ENCODE results near the gene IGF1R. TPM values are rescaled to one million over a fixed set of nuclear protein-coding genes. Genes with fewer than 3 reads are reported as not detected.

Gene IGF1R
- total RNA-seq, 1 experiment from 2014 or later: 3.8 TPM

DNA sequence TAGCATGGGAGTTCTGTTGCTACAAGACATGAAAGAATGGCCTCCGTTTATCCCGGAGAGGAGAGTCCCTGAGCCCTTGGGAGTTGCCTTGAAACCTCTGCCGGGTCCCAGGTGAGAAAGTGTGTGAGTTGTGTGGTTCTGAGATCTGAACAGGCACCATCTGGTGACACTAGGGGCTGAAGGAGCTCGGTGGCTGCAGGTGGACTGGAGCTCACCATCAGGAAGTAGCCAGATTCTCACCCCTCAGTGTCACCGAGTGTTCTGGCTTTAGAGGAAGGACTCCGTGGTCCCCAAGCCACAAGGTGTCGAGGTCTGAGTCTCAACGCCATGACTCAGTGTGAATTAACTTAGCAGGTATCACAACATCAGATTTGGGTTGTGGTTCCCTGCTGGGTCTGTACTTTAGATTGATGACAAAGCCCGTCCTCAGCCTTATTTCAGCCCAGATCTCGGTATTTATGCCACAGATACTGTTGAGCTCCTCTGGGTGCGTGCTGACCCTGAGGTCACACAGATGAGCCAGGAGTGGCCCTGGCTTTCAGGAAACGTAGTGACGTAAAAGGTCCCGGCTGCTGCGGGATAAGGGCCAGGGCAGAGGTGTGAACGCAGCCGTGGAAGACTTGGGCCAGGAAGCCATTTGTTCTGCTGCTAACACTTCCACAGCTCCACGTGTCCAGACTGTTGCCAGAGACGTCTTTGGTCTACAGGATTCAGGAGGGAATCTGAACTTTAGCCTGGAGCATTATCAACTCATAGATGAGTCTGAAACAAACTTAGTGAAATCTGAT is 304.9 kb downstream of the IGF1R start:
- no peaks in the 10 kb centered on the region for H3K36me3 ChIP-seq (ENCODE audit: low read depth, low read length)
- peak overlapping the region; percentile 63 for H3K27ac ChIP-seq (ENCODE audit: low read length)
- intact Hi-C loops (cut with micrococcal nuclease): no loop called here
- no TSS peak for BruUV-seq (replicated peaks)
- H3K9ac ChIP-seq (ENCODE audit: low read length): peak overlapping the region; percentile 34
- no peak overlapping the region for H2AFZ ChIP-seq (ENCODE audit: low read length)
- no peaks in the 10 kb centered on the region for H3K79me2 ChIP-seq (ENCODE audit: low read length)
- ChIA-PET CTCF (no interaction called here), POLR2A (ENCODE audit: unreplicated experiment) (no interaction called here)
- no peak for DNase-seq
- H3K9me2 ChIP-seq (replicated peaks; ENCODE audit: low read length): no peaks in the 10 kb centered on the region
- no peaks in the 10 kb centered on the region for H3K27me3 ChIP-seq (ENCODE audit: low read length)
- no peaks in the 10 kb centered on the region for H4K20me1 ChIP-seq (ENCODE audit: low read length)
- H3K9me3 ChIP-seq (ENCODE audit: low read length): no peaks in the 10 kb centered on the region
- H3K4me2 ChIP-seq (ENCODE audit: low read length): peak overlapping the region; percentile 30; the same call in 1 of the 2 replicates
- TF ChIP-seq EZH2 (IDR thresholded peaks at IDR 0.05; ENCODE audit: low read length, unreplicated experiment) (no peak), EZH2phosphoT487 (IDR thresholded peaks at IDR 0.05; ENCODE audit: borderline replicate concordance, low read length) (no peak)
- TF ChIP-seq, protein P1, sequence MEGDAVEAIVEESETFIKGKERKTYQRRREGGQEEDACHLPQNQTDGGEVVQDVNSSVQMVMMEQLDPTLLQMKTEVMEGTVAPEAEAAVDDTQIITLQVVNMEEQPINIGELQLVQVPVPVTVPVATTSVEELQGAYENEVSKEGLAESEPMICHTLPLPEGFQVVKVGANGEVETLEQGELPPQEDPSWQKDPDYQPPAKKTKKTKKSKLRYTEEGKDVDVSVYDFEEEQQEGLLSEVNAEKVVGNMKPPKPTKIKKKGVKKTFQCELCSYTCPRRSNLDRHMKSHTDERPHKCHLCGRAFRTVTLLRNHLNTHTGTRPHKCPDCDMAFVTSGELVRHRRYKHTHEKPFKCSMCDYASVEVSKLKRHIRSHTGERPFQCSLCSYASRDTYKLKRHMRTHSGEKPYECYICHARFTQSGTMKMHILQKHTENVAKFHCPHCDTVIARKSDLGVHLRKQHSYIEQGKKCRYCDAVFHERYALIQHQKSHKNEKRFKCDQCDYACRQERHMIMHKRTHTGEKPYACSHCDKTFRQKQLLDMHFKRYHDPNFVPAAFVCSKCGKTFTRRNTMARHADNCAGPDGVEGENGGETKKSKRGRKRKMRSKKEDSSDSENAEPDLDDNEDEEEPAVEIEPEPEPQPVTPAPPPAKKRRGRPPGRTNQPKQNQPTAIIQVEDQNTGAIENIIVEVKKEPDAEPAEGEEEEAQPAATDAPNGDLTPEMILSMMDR (conservative IDR thresholded peaks at IDR 0.05; ENCODE audit: low read depth, low read length): no peak
- ATAC-seq: no peak
- H3K4me3 ChIP-seq (ENCODE audit: low read length): no peak overlapping the region
- H3F3A ChIP-seq (ENCODE audit: low read length, unreplicated experiment): no peaks in the 10 kb centered on the region
- H3K4me1 ChIP-seq (ENCODE audit: insufficient read depth, low read length): peaks cover 10% of the 10 kb centered on the region; the same call in 1 of the 2 replicates

DNA sequence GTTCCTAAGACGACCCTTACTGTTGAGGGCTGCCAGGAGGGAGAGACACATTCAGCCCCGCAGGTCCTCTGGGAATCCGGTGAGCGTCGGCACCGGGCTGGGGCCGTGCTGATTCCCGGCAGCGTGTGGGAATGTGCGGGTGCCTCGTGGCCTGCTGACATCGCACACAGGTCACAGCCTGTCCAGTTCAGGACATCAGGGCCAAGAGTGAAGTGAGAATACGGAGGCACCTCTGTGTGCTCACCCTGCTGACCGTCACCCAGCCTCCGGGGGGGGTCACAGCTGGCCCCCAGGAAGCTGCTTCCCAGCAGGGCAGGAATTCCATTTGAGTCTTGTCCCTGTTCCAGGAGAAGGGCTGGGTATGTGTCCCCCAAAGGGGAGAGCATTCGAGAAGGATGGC is 305.6 kb downstream of the IGF1R start:
- intact Hi-C loops (cut with micrococcal nuclease): no loop called here
- Histone ChIP-seq H3K36me3 (ENCODE audit: low read depth, low read length) (no peaks in the 10 kb centered on the region), H4K20me1 (ENCODE audit: low read length) (no peaks in the 10 kb centered on the region), H3K9ac (ENCODE audit: low read length) (no peak overlapping the region), H3K27ac (ENCODE audit: low read length) (no peak overlapping the region), H3K9me3 (ENCODE audit: low read length) (no peaks in the 10 kb centered on the region), H3K79me2 (ENCODE audit: low read length) (no peaks in the 10 kb centered on the region), H3K27me3 (ENCODE audit: low read length) (no peaks in the 10 kb centered on the region), H3F3A (ENCODE audit: low read length, unreplicated experiment) (no peaks in the 10 kb centered on the region), H3K9me2 (replicated peaks; ENCODE audit: low read length) (no peaks in the 10 kb centered on the region), H3K4me3 (ENCODE audit: low read length) (no peak overlapping the region), H2AFZ (ENCODE audit: low read length) (no peak overlapping the region), H3K4me2 (ENCODE audit: low read length) (no peak overlapping the region), H3K4me1 (ENCODE audit: insufficient read depth, low read length) (peaks cover 10% of the 10 kb centered on the region; the same call in 1 of the 2 replicates)
- CTCF ChIA-PET: no interaction called here
- TF ChIP-seq EZH2 (IDR thresholded peaks at IDR 0.05; ENCODE audit: low read length, unreplicated experiment) (no peak), EZH2phosphoT487 (IDR thresholded peaks at IDR 0.05; ENCODE audit: borderline replicate concordance, low read length) (no peak)
- POLR2A ChIA-PET (ENCODE audit: unreplicated experiment): no interaction called here
- BruUV-seq (replicated peaks): no TSS peak
- no peak for DNase-seq
- no peak for ATAC-seq

DNA sequence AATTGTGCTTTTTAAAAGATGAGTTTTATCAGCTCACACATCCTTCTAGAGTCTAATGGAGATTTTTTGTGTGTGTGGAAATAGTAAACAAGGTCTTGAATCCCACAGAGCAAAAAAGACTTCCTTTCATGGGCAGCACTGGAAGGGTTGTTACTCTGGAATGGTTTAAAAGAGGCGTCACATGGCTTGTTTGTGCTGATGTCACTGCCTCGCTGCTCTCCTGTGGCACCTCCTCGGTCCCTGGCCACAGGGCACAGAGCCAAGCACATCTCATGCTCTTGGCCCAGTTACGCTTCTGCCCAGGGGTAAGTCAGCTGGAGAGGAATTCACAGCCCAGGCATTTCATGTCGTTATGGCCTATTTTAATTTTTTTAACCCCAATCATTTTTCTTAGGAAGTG is 306.1 kb downstream of the IGF1R start:
- no peaks in the 10 kb centered on the region for H3K79me2 ChIP-seq (ENCODE audit: low read length)
- intact Hi-C loops (cut with micrococcal nuclease): no loop called here
- H3K36me3 ChIP-seq (ENCODE audit: low read depth, low read length): no peaks in the 10 kb centered on the region
- no peak overlapping the region for H3K9ac ChIP-seq (ENCODE audit: low read length)
- no peak overlapping the region for H3K4me2 ChIP-seq (ENCODE audit: low read length)
- no peak overlapping the region for H3K27ac ChIP-seq (ENCODE audit: low read length)
- H3K4me3 ChIP-seq (ENCODE audit: low read length): no peak overlapping the region
- no peak for ATAC-seq
- no peak for DNase-seq
- no TSS peak for BruUV-seq (replicated peaks)
- no peaks in the 10 kb centered on the region for H3K27me3 ChIP-seq (ENCODE audit: low read length)
- no peaks in the 10 kb centered on the region for H4K20me1 ChIP-seq (ENCODE audit: low read length)
- peaks cover 10% of the 10 kb centered on the region; the same call in 1 of the 2 replicates for H3K4me1 ChIP-seq (ENCODE audit: insufficient read depth, low read length)
- no peak overlapping the region for H2AFZ ChIP-seq (ENCODE audit: low read length)
- CTCF ChIA-PET: no interaction called here
- H3K9me2 ChIP-seq (replicated peaks; ENCODE audit: low read length): no peaks in the 10 kb centered on the region
- no peaks in the 10 kb centered on the region for H3K9me3 ChIP-seq (ENCODE audit: low read length)
- no peaks in the 10 kb centered on the region for H3F3A ChIP-seq (ENCODE audit: low read length, unreplicated experiment)
- TF ChIP-seq EZH2phosphoT487 (IDR thresholded peaks at IDR 0.05; ENCODE audit: borderline replicate concordance, low read length): no peak
- TF ChIP-seq EZH2 (IDR thresholded peaks at IDR 0.05; ENCODE audit: low read length, unreplicated experiment): no peak
- TF ChIP-seq, protein P1 (conservative IDR thresholded peaks at IDR 0.05; ENCODE audit: low read depth, low read length): no peak
- POLR2A ChIA-PET (ENCODE audit: unreplicated experiment): no interaction called here
